ENCODE measurements around the gene TTC4. TPM values are rescaled to one million over a fixed set of nuclear protein-coding genes. Genes with fewer than 3 reads are reported as not detected.

Gene TTC4
- total RNA-seq, 3 donors from 2014 or later = 12.1 to 16.7 (median 15.2) TPM

GRCh38 chr1:54710841-54711240 is 4.8 kb upstream of the TTC4 start:
- intact Hi-C loops (cut with DNase I, micrococcal nuclease) = no loop called here
- TF ChIP-seq, protein P1, sequence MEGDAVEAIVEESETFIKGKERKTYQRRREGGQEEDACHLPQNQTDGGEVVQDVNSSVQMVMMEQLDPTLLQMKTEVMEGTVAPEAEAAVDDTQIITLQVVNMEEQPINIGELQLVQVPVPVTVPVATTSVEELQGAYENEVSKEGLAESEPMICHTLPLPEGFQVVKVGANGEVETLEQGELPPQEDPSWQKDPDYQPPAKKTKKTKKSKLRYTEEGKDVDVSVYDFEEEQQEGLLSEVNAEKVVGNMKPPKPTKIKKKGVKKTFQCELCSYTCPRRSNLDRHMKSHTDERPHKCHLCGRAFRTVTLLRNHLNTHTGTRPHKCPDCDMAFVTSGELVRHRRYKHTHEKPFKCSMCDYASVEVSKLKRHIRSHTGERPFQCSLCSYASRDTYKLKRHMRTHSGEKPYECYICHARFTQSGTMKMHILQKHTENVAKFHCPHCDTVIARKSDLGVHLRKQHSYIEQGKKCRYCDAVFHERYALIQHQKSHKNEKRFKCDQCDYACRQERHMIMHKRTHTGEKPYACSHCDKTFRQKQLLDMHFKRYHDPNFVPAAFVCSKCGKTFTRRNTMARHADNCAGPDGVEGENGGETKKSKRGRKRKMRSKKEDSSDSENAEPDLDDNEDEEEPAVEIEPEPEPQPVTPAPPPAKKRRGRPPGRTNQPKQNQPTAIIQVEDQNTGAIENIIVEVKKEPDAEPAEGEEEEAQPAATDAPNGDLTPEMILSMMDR (IDR thresholded peaks at IDR 0.05) = no peak
- H3K4me1 ChIP-seq (ENCODE audit: low read depth) = no peaks in the 10 kb centered on the region
- no peaks in the 10 kb centered on the region for H3K36me3 ChIP-seq (ENCODE audit: low read depth)
- DNase-seq (no peak), ATAC-seq (no peak)
- H3K4me3 ChIP-seq = no peak overlapping the region
- no peaks in the 10 kb centered on the region for H3K9me3 ChIP-seq

GRCh38 chr1:54711536-54711935 is 4.1 kb upstream of the TTC4 start:
- no peak for ATAC-seq
- Histone ChIP-seq H3K4me1 (ENCODE audit: low read depth) (peaks cover 4% of the 10 kb centered on the region), H3K4me3 (no peak overlapping the region), H3K36me3 (ENCODE audit: low read depth) (no peaks in the 10 kb centered on the region), H3K9me3 (no peaks in the 10 kb centered on the region)
- TF ChIP-seq, protein P1 (IDR thresholded peaks at IDR 0.05) = no peak
- intact Hi-C loops (cut with DNase I, micrococcal nuclease) = no loop called here
- no peak for DNase-seq

GRCh38 chr1:54714881-54715492 is 674 bp upstream of the TTC4 start:
- peaks cover 7% of the 10 kb centered on the region for H3K4me1 ChIP-seq (ENCODE audit: low read depth)
- DNase-seq (peak in 1 of 3 donors; percentile 29), ATAC-seq (peak; percentile 1)
- no peak overlapping the region for H3K4me3 ChIP-seq
- TF ChIP-seq, protein P1 (IDR thresholded peaks at IDR 0.05) = no peak
- H3K9me3 ChIP-seq = no peaks in the 10 kb centered on the region
- intact Hi-C loops (cut with DNase I, micrococcal nuclease) = no loop called here
- H3K36me3 ChIP-seq (ENCODE audit: low read depth) = no peaks in the 10 kb centered on the region

GRCh38 chr1:54716299-54717047 is 812 bp downstream of the TTC4 start:
- peak overlapping the region; percentile 62 for H3K4me3 ChIP-seq
- intact Hi-C loops (cut with DNase I, micrococcal nuclease) = no loop called here
- H3K9me3 ChIP-seq = no peaks in the 10 kb centered on the region
- no peak for ATAC-seq
- peaks cover 7% of the 10 kb centered on the region for H3K4me1 ChIP-seq (ENCODE audit: low read depth)
- TF ChIP-seq, protein P1 (IDR thresholded peaks at IDR 0.05) = no peak
- H3K36me3 ChIP-seq (ENCODE audit: low read depth) = no peaks in the 10 kb centered on the region
- DNase-seq = no peak

- H3K36me3 ChIP-seq (ENCODE audit: low read depth) = no peaks in the 10 kb centered on the region
- TF ChIP-seq, protein P1 (IDR thresholded peaks at IDR 0.05) = no peak
- DNase-seq (no peak), ATAC-seq (no peak)
- no peak overlapping the region for H3K4me3 ChIP-seq
- no peaks in the 10 kb centered on the region for H3K9me3 ChIP-seq
- intact Hi-C loops (cut with DNase I, micrococcal nuclease) = no loop called here
- peaks cover under 1% of the 10 kb centered on the region for H3K4me1 ChIP-seq (ENCODE audit: low read depth)
These were observed 6.1 kb downstream of the TTC4 start for GRCh38 chr1:54721719-54722118.

All from mucosa of descending colon (tissue), 3 donors.